RWPE2 (cell line): ENCODE data around the gene TMEM121B.
A peak's percentile ranks its signal among the peaks of the same experiment; 100 is the strongest.

Experiments used
- ATAC-seq: fragments of 200-7000 bp; cut with Tn5 transposase; 3 replicates; pipeline ENCODE4 v1.9.1; 2021; ENCODE audit warnings: low read depth
- DNase-seq: peaks from one replicate; pipeline ENCODE4 v3.0.0-alpha.2; 2020; ENCODE audit warnings: low spot score
- H3K27ac ChIP-seq: fragments of 450-650 bp; 2 replicates; pipeline ENCODE4 v1.5.1; 2017; ENCODE audit warnings: mild to moderate bottlenecking; ENCODE audit not compliant: poor library complexity, severe bottlenecking
- H3K27me3 ChIP-seq: fragments of 250-450 bp; sonication (Bioruptor Pico); 2 replicates; pipeline ENCODE4 v1.5.1; 2021; ENCODE audit warnings: mild to moderate bottlenecking, moderate library complexity; ENCODE audit not compliant: insufficient read depth, poor library complexity, severe bottlenecking
- H3K36me3 ChIP-seq: fragments of 250-450 bp; sonication (Bioruptor Pico); 2 replicates; pipeline ENCODE4 v1.5.1; 2020; ENCODE audit warnings: low read depth, mild to moderate bottlenecking, moderate library complexity
- H3K4me1 ChIP-seq: fragments of 250-450 bp; sonication (Bioruptor Pico); 2 replicates; pipeline ENCODE4 v1.5.1; 2021; ENCODE audit warnings: mild to moderate bottlenecking, moderate library complexity; ENCODE audit not compliant: insufficient read depth, poor library complexity, severe bottlenecking
- H3K4me3 ChIP-seq: fragments of 250-450 bp; sonication (Bioruptor Pico); 2 replicates; pipeline ENCODE4 v1.5.1; 2021; ENCODE audit warnings: mild to moderate bottlenecking, moderate library complexity; ENCODE audit not compliant: severe bottlenecking
- H3K9me3 ChIP-seq: fragments of 250-450 bp; sonication (Bioruptor Pico); 2 replicates; pipeline ENCODE4 v1.5.1; 2021; ENCODE audit warnings: mild to moderate bottlenecking, moderate library complexity; ENCODE audit not compliant: severe bottlenecking
- TF ChIP-seq, protein P1 (sequence below): fragments of 450-650 bp; IDR thresholded peaks from one replicate; pipeline ENCODE4 v1.5.1; 2017; ENCODE audit warnings: mild to moderate bottlenecking, moderate library complexity; ENCODE audit not compliant: poor library complexity, severe bottlenecking

Gene TMEM121B

DNA sequence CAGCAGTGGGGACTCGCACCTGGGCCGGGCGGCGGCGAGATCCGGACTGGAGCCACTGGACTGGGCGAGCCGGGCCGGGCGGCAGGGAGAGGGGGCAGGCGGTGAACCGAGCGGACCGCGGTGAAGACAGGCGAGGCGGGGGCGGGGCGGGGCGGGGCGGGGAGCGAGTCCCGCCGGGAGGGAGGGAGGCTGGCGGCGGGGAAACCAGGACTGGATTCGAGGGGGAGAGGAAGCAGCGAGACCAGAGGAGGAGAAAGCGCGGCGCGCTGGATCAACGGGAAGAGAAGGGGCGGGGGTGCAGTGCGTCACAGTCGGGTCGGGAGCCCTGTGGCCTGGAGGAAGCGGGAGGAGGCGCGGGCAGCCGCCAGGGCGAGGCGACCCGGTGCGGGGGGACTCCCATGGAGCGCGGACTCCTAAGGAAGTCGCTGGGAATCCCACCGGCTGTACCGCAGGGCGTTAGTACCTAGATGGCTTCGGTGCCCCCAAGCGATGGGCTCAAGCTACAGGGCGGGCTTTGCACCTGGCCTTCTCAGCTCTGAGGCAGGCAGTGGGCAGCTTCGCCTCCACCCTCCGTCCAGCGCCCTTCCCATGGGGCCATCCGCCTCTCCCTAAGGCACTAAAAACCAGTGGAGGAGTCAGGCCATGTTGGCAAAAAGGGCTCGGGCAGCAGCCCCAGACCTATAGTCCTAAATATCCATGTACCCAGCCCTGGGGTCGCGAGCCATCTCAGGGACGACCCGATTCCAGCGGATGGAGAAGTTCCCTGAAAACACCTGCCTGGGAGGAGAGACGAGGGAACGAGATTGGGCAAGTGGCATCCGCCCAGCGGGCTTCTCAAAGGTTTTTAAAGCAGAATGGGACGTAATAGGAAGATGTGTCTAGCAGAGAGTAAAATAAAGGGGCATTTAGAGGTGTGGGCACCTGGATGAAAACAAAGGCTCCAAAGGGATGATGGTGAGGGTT, at the start of gene TMEM121B:
Gene TMEM121B (minus strand): TSS at position 128 of the 963 bp plus-strand sequence. CDS start 233 bp downstream, outside the sequence.
- peaks cover 23% of the 10 kb centered on the region for H3K27me3 ChIP-seq
- TF ChIP-seq, protein P1, sequence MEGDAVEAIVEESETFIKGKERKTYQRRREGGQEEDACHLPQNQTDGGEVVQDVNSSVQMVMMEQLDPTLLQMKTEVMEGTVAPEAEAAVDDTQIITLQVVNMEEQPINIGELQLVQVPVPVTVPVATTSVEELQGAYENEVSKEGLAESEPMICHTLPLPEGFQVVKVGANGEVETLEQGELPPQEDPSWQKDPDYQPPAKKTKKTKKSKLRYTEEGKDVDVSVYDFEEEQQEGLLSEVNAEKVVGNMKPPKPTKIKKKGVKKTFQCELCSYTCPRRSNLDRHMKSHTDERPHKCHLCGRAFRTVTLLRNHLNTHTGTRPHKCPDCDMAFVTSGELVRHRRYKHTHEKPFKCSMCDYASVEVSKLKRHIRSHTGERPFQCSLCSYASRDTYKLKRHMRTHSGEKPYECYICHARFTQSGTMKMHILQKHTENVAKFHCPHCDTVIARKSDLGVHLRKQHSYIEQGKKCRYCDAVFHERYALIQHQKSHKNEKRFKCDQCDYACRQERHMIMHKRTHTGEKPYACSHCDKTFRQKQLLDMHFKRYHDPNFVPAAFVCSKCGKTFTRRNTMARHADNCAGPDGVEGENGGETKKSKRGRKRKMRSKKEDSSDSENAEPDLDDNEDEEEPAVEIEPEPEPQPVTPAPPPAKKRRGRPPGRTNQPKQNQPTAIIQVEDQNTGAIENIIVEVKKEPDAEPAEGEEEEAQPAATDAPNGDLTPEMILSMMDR: no peak
- H3K4me1 ChIP-seq: no peaks in the 10 kb centered on the region
- H3K36me3 ChIP-seq: no peaks in the 10 kb centered on the region
- H3K27ac ChIP-seq: no peak within 1 kb of the TSS
- ATAC-seq (peak; percentile 76), DNase-seq (no peak)
- H3K9me3 ChIP-seq: no peaks in the 10 kb centered on the region
- H3K4me3 ChIP-seq: peak within 1 kb of the TSS; percentile 28

DNA sequence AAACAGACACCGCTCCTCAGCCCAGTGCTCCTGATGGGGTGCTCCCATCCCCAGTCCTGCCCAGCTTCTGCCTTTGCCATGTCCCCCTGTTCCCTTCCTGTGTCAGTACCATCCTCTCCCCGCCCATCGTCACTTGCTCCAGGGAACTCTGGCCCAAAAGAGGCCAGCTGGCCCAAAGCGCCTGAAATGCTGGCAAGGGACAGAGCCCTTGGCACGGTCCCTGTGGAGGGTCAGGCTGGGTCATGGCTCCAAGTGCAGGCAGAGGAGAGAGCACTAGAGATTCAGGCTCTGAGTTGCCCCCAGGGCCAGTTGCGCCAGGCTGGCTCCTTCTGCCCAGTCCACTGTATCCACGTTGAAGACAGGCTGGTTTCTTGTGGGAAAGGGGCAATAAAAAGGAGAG, 46.3 kb upstream of the TMEM121B start:
- TF ChIP-seq, protein P1: no peak
- DNase-seq: no peak
- ATAC-seq: no peak
- H3K4me3 ChIP-seq: no peak overlapping the region
- H3K27me3 ChIP-seq: no peaks in the 10 kb centered on the region
- no peaks in the 10 kb centered on the region for H3K36me3 ChIP-seq
- H3K4me1 ChIP-seq: no peaks in the 10 kb centered on the region
- no peak overlapping the region for H3K27ac ChIP-seq
- no peaks in the 10 kb centered on the region for H3K9me3 ChIP-seq

DNA sequence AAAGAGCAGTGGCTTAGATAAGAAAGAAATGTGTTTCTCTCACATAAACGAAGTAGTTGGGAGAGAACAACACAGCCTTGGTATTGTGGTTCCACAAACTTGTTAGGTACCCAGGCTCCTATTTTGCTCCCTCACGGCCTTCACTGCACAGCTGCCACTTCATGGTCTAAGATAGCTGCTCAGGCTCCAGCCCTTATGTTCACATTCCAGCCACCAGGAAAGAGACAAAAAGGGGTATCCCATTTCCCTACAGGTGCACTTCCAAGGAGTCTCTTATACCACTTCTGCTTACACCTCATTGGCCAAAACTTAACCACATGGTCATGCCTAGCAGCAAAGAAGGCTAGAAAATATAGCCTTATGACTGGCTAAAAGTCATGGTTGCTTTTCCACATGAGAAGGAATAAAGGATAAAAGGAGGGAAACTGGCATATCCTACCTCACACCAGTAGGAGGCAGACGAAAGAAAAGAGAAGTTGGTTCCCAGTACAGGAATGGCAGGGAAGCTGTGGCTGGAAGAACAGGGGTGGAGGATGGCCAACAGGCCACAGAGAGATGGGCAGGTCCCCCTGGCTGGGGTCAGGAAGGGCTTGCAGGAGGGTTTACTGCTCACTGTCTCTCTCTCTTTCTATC, 43.3 kb upstream of the TMEM121B start:
- ATAC-seq: no peak
- TF ChIP-seq, protein P1: no peak
- H3K27ac ChIP-seq: no peak overlapping the region

DNA sequence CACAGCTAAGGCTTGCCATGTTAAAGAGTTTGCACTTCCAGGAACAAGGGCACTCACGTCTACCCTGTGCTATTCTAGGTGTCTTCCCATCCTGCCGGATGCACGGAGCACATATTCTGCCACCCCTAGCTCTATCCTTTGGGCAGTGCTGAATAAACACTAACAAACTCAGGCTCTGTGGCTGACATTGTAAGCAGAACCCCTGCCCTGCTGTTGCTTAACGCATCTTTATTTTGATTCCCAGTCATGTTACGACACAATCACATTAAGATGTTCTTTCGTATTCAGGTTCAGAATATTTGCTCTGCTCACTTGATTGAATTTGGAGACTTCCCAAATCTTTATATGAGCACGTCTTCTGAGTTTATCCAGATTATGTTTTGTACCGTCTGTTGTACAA, 41.6 kb upstream of the TMEM121B start:
- TF ChIP-seq, protein P1: no peak
- Histone ChIP-seq H3K9me3 (no peaks in the 10 kb centered on the region), H3K36me3 (peaks cover 4% of the 10 kb centered on the region; the same call in 1 of the 2 replicates), H3K27ac (no peak overlapping the region), H3K4me1 (peaks cover 4% of the 10 kb centered on the region), H3K4me3 (no peak overlapping the region), H3K27me3 (no peaks in the 10 kb centered on the region)
- ATAC-seq: no peak
- no peak for DNase-seq

More for the DNA sequence above, 43.3 kb upstream of the TMEM121B start:
- no peak for DNase-seq
- Histone ChIP-seq H3K4me3 (no peak overlapping the region), H3K36me3 (no peaks in the 10 kb centered on the region), H3K27me3 (no peaks in the 10 kb centered on the region), H3K4me1 (no peaks in the 10 kb centered on the region), H3K9me3 (no peaks in the 10 kb centered on the region)
